ENCODE results near the gene EIF3I.

Gene EIF3I

DNA sequence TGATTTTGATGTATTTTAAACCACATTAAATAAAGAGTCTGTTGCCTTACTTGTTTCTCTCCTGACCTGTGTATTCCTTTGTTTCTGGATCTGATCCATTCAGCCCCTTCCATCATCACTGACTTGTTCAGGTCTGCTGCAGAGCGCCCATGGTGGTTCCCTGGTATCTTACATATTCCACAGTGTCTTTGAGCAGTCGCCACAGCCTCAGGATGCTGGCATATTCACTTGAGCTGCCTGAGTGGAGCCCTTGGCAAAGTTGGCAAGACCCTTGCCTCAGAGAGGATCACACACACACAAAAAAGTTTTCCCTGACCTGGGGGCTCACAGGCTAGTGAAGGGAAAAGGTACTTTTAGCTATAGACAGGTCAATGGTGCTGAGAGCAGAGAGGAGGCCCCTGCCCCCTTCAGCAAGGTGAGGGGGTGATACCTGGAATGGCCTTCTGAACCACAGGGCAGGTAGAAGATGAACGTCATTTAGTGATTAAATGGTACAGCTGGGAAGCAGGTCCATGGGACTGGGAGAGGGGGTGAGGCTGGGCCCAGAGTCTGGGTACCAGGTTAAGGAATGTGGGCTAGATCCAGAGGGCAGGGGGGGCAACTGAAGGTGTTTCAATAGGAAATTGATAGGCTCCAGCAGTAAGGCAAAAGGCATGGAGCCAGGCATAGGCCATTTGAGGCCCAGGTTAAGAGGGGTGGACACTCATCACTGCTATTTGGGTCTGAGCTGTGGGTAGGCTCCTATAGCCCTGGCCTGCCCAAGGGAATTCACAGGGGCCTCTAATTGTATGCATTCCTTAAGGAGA lies 23.8 kb upstream of the EIF3I start:
- Histone ChIP-seq H3K27ac (ENCODE audit: extremely low read depth, low read depth, low read length) (no peak overlapping the region; the same call in 1 of the 2 replicates), H3K4me3 (ENCODE audit: low read depth, low read length) (no peak overlapping the region), H3K36me3 (ENCODE audit: control insufficient read depth in 2 of 2, insufficient read depth in 1 of 2, low read length in 2 of 2) (peaks cover 2 to 60% of the 10 kb centered on the region in 2 experiments; a peak in 2 of 3 replicates), H3K9me3 (ENCODE audit: control insufficient read depth, insufficient read depth, low read depth, low read length) (no peaks in the 10 kb centered on the region), H3K4me1 (ENCODE audit: control insufficient read depth, insufficient read depth, low read length) (no peaks in the 10 kb centered on the region; the same call in 1 of the 2 replicates)
- CTCF ChIA-PET, result interaction anchor here (0.7 kb wide), 1 partner anchor 12 kb away, joined by 4 read pairs; no protein-coding TSS in a partner anchor
- TF ChIP-seq SCRT2 (tag by site-specific recombination; IDR thresholded peaks at IDR 0.05), result no peak
- peak; percentile 23; the same call in 1 of the 2 replicates for TF ChIP-seq ZEB2 (tag by site-specific recombination; IDR thresholded peaks at IDR 0.05)
- TF ChIP-seq, protein P1, sequence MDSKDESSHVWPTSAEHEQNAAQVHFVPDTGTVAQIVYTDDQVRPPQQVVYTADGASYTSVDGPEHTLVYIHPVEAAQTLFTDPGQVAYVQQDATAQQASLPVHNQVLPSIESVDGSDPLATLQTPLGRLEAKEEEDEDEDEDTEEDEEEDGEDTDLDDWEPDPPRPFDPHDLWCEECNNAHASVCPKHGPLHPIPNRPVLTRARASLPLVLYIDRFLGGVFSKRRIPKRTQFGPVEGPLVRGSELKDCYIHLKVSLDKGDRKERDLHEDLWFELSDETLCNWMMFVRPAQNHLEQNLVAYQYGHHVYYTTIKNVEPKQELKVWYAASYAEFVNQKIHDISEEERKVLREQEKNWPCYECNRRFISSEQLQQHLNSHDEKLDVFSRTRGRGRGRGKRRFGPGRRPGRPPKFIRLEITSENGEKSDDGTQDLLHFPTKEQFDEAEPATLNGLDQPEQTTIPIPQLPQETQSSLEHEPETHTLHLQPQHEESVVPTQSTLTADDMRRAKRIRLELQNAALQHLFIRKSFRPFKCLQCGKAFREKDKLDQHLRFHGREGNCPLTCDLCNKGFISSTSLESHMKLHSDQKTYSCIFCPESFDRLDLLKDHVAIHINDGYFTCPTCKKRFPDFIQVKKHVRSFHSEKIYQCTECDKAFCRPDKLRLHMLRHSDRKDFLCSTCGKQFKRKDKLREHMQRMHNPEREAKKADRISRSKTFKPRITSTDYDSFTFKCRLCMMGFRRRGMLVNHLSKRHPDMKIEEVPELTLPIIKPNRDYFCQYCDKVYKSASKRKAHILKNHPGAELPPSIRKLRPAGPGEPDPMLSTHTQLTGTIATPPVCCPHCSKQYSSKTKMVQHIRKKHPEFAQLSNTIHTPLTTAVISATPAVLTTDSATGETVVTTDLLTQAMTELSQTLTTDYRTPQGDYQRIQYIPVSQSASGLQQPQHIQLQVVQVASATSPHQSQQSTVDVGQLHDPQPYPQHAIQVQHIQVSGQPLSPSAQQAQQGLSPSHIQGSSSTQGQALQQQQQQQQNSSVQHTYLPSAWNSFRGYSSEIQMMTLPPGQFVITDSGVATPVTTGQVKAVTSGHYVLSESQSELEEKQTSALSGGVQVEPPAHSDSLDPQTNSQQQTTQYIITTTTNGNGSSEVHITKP (tag by site-specific recombination; IDR thresholded peaks at IDR 0.05), result peak; percentile 84
- peak; percentile 80 for TF ChIP-seq ZNF341 (tag by site-specific recombination; IDR thresholded peaks at IDR 0.05; ENCODE audit: low read depth)
- POLR2A ChIA-PET, result interaction anchor here (0.6 to 5.0 kb wide), 6 partner anchors 9 to 85 kb away, joined by 3 to 25 read pairs (median 4); partner anchors contain the start of gene TXLNA

DNA sequence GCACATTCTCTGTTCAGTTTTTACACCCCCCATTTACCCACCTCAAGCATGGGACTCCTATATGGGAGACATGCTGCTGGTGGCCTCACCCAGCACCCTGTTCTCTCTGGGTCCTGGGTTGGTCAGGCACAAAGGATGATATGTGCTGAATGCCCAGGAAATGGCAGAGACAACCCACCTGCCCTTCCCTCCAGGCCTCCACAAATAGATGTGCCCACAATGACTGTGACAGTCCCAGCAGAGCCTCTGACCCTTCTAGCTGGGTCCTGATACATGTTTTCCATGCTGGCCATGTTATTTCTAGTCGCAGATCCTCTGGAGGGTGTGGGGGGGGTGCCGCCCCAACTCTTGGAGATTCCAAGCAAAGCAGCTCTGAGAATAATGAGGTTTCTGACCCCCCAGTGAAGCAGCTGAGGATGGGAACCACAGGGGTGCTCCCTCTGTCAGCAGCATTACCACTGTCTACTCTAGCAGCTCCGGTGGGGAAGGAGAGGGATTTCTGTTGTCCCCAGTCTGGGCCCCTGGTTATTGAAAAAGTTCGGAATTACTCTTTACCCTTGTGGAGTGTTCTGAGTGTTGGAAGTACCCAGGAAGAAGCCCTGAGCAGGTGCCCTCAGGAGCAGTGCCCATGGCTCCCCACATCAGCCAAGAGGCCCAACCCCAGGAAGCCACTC lies 23.0 kb upstream of the EIF3I start:
- ChIA-PET POLR2A (interaction anchor here (1.2 to 5.0 kb wide), 5 partner anchors 10 to 137 kb away, joined by 4 to 25 read pairs (median 8); partner anchors contain the start of genes DCDC2B, MARCKSL1 and TXLNA), CTCF (interaction anchor here (0.7 kb wide), 1 partner anchor 11 kb away, joined by 4 read pairs; no protein-coding TSS in a partner anchor)
- Histone ChIP-seq H3K4me1 (ENCODE audit: control insufficient read depth, insufficient read depth, low read length) (no peaks in the 10 kb centered on the region; the same call in 1 of the 2 replicates), H3K27ac (ENCODE audit: extremely low read depth, low read depth, low read length) (no peak overlapping the region), H3K36me3 (ENCODE audit: control insufficient read depth in 2 of 2, insufficient read depth in 1 of 2, low read length in 2 of 2) (peaks cover 0 to 60% of the 10 kb centered on the region in 2 experiments; a peak in 1 of 3 replicates), H3K9me3 (ENCODE audit: control insufficient read depth, insufficient read depth, low read depth, low read length) (no peaks in the 10 kb centered on the region), H3K4me3 (ENCODE audit: low read depth, low read length) (no peak overlapping the region)
- TF ChIP-seq, protein P1 (tag by site-specific recombination; IDR thresholded peaks at IDR 0.05), result peak; percentile 42; the same call in 1 of the 2 replicates
- TF ChIP-seq, protein P2, sequence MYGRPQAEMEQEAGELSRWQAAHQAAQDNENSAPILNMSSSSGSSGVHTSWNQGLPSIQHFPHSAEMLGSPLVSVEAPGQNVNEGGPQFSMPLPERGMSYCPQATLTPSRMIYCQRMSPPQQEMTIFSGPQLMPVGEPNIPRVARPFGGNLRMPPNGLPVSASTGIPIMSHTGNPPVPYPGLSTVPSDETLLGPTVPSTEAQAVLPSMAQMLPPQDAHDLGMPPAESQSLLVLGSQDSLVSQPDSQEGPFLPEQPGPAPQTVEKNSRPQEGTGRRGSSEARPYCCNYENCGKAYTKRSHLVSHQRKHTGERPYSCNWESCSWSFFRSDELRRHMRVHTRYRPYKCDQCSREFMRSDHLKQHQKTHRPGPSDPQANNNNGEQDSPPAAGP (tag by site-specific recombination; IDR thresholded peaks at IDR 0.05), result no peak
- peak; percentile 34; the same call in 1 of the 2 replicates for TF ChIP-seq GLIS1 (tag by site-specific recombination; IDR thresholded peaks at IDR 0.05)
- TF ChIP-seq ZNF112 (tag by site-specific recombination; IDR thresholded peaks at IDR 0.05), result no peak
- 0 out of 2 replicates have a peak, but pooled peaks have one; percentile 12 for TF ChIP-seq ZNF394 (tag by site-specific recombination; IDR thresholded peaks at IDR 0.05; ENCODE audit: borderline replicate concordance)
- TF ChIP-seq ZEB2 (tag by site-specific recombination; IDR thresholded peaks at IDR 0.05), result no peak
- TF ChIP-seq ZIC2 (tag by site-specific recombination; IDR thresholded peaks at IDR 0.05), result peak; percentile 54
- TF ChIP-seq ZNF19 (tag by site-specific recombination; IDR thresholded peaks at IDR 0.05; ENCODE audit: low read depth), result no peak
- no peak for TF ChIP-seq ZNF664 (tag by site-specific recombination; IDR thresholded peaks at IDR 0.05)
- TF ChIP-seq ZNF433 (tag by site-specific recombination; IDR thresholded peaks at IDR 0.05; ENCODE audit: low read depth), result no peak

Data from HEK293 (cell line).